GM23338 (cell line): ENCODE measurements around the gene LRRC34.
A peak's percentile ranks its signal among the peaks of the same experiment; 100 is the strongest.

Experiments used
- EZH2 ChIP-seq: fragments of 200-600 bp; sonication (generic); IDR thresholded peaks from one replicate; pipeline ENCODE4 v1.8.0; 2017; ENCODE audit warnings: antibody characterized with exemption, mild to moderate bottlenecking, low read depth; ENCODE audit not compliant: unreplicated experiment
- JUNB ChIP-seq: IDR thresholded peaks from one replicate; pipeline ENCODE4 v1.6.1; 2016; ENCODE audit warnings: antibody characterized with exemption; ENCODE audit not compliant: unreplicated experiment
- POLR2AphosphoS5 ChIP-seq: IDR thresholded peaks from 2 replicates; pipeline ENCODE4 v1.6.1; 2016; ENCODE audit warnings: antibody characterized with exemption, low read depth
- TF ChIP-seq, protein P1 (sequence below), 2 experiments: fragments of 200-600 bp in 1 of 2; sonication (generic) in 1 of 2; conservative IDR thresholded peaks; 2 replicates each; pipeline versions ENCODE4 v1.5.1 to v1.6.1; 2016 to 2017; ENCODE audit warnings: antibody characterized with exemption in 2 of 2, low read depth in 2 of 2, mild to moderate bottlenecking in 2 of 2, moderate library complexity in 1 of 2

DNA sequence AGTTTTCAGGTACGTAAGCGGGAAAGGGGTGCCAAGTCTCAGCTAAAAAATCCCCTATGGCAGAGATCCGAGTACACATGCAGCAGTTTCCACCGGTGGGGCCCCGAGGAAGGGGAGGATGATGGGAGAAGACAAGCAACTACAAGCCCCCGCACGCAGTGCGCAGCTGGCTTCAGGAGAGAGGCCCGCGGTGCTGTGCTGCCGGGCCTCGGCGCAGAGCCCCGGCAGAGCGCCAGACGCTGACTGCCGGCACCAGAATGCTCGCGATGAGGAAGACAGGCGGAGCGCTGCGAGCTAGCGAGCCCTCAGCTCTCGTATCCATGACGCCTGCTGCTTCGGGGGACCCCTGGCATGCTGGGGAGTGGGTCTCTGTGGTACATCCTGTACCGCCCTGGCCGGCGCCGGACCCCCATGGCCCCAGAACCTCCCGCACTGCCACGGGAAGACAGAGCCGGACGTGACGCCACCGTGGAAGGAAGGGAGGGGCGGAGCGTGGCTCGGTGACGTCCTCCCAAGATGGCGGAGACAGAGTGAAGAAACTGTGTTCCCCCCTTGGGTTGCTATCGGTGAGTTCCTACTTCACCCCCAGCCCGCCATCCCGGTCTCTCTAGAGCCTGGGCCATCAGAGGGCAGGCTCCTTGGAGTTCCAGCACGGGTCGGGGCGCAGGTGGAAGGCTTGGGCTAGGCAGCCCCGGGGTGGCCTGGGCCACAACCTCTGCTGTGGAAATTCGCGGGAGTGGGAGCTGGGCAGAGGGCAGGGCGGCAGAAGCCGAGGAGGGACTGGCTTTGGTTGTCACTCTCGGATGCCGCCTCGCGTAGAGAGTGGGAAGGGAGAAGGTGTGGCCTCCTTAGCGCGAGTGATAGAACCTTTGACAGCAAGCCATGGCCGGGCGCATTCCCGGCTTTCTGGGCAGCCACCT, 39.5 kb downstream of the LRRC34 start, which contains the start of gene MYNN:
- TF ChIP-seq, protein P1, sequence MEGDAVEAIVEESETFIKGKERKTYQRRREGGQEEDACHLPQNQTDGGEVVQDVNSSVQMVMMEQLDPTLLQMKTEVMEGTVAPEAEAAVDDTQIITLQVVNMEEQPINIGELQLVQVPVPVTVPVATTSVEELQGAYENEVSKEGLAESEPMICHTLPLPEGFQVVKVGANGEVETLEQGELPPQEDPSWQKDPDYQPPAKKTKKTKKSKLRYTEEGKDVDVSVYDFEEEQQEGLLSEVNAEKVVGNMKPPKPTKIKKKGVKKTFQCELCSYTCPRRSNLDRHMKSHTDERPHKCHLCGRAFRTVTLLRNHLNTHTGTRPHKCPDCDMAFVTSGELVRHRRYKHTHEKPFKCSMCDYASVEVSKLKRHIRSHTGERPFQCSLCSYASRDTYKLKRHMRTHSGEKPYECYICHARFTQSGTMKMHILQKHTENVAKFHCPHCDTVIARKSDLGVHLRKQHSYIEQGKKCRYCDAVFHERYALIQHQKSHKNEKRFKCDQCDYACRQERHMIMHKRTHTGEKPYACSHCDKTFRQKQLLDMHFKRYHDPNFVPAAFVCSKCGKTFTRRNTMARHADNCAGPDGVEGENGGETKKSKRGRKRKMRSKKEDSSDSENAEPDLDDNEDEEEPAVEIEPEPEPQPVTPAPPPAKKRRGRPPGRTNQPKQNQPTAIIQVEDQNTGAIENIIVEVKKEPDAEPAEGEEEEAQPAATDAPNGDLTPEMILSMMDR (conservative IDR thresholded peaks at IDR 0.05; ENCODE audit: low read depth in 2 of 2) = no peak
- TF ChIP-seq POLR2AphosphoS5 (peak; percentile 93), JUNB (no peak), EZH2 (no peak)
